CD14-positive monocyte (primary cell): ENCODE results near the gene ZNF528. TPM values are rescaled to one million over a fixed set of nuclear protein-coding genes. Genes with fewer than 3 reads are reported as not detected.

Experiments used
- DNase-seq, 3 donors: peaks; one replicate each; pipeline ENCODE4 v3.0.0-alpha.2; 2011 to 2022
- H2AFZ ChIP-seq: 2 replicates; pipeline ENCODE4 v1.6.0; 2012; ENCODE audit warnings: mild to moderate bottlenecking, low read depth, low read length, inconsistent platforms; ENCODE audit not compliant: insufficient read depth, poor library complexity, severe bottlenecking
- H3K27ac ChIP-seq, 2 donors: 1 replicate in 1 of 2; 2 replicates in 1 of 2; pipeline ENCODE4 v1.5.1; 2012 to 2013; ENCODE audit warnings: low read length in 2 of 2, control low read depth in 1 of 2, inconsistent platforms in 1 of 2, low read depth in 1 of 2, mild to moderate bottlenecking in 1 of 2
- H3K27me3 ChIP-seq, 2 donors: one replicate each; pipeline versions ENCODE4 v1.6.0 to v1.6.1; 2011 to 2013; ENCODE audit warnings: low read length in 2 of 2; ENCODE audit not compliant: control insufficient read depth in 2 of 2, insufficient read depth in 2 of 2
- H3K36me3 ChIP-seq, 2 donors: replicated peaks in 1 of 2; 1 replicate in 1 of 2; 2 replicates in 1 of 2; pipeline versions ENCODE4 v1.5.1 to v1.6.1; 2012 to 2013; ENCODE audit warnings: low read length in 2 of 2, control low read depth in 1 of 2, inconsistent platforms in 1 of 2, mild to moderate bottlenecking in 1 of 2; ENCODE audit not compliant: insufficient read depth in 2 of 2, control insufficient read depth in 1 of 2
- H3K4me1 ChIP-seq, 2 donors: 1 replicate in 1 of 2; 2 replicates in 1 of 2; pipeline versions ENCODE4 v1.5.1 to v1.6.1; 2012 to 2013; ENCODE audit warnings: low read length in 2 of 2, control low read depth in 1 of 2, inconsistent platforms in 1 of 2, mild to moderate bottlenecking in 1 of 2, moderate library complexity in 1 of 2; ENCODE audit not compliant: insufficient read depth in 2 of 2, control insufficient read depth in 1 of 2
- H3K4me2 ChIP-seq: replicated peaks from 2 replicates; pipeline ENCODE3; 2012; ENCODE audit warnings: low read length, moderate library complexity, mild to moderate bottlenecking; ENCODE audit not compliant: poor library complexity, severe bottlenecking; ENCODE audit errors: extremely low read depth
- H3K4me3 ChIP-seq, 3 experiments: fragments of 200-600 bp in 1 of 3; sonication (generic) in 1 of 3; replicated peaks in 1 of 3; 1 replicate in 2 of 3; 2 replicates in 1 of 3; pipeline ENCODE4 v1.5.1; 2011 to 2013; ENCODE audit warnings: low read length in 3 of 3, mild to moderate bottlenecking in 3 of 3, control low read depth in 2 of 3, low read depth in 2 of 3, inconsistent platforms in 1 of 3, moderate library complexity in 1 of 3
- H3K79me2 ChIP-seq: 2 replicates; pipeline ENCODE4 v1.6.0; 2012; ENCODE audit warnings: mild to moderate bottlenecking, control low read depth, inconsistent platforms, low read length, moderate library complexity; ENCODE audit not compliant: insufficient read depth
- H3K9ac ChIP-seq: 2 replicates; pipeline ENCODE4 v1.6.0; 2017; ENCODE audit warnings: low read length, mild to moderate bottlenecking; ENCODE audit not compliant: insufficient read depth, poor library complexity, severe bottlenecking
- H3K9me3 ChIP-seq, 2 donors: replicated peaks in 1 of 2; 1 replicate in 1 of 2; 2 replicates in 1 of 2; pipeline versions ENCODE4 v1.5.1 to v1.6.1; 2012 to 2013; ENCODE audit warnings: low read length in 2 of 2, control low read depth in 1 of 2; ENCODE audit not compliant: control insufficient read depth in 1 of 2, insufficient read depth in 1 of 2
- H4K20me1 ChIP-seq: 2 replicates; pipeline ENCODE4 v1.6.0; 2012; ENCODE audit warnings: mild to moderate bottlenecking, low read length, control low read depth, moderate library complexity; ENCODE audit not compliant: insufficient read depth
- H3K27ac Mint-ChIP-seq, 7 donors: one replicate each; pipeline ENCODE4 v1.8.0; 2020; ENCODE audit warnings: mild to moderate bottlenecking in 7 of 7, mixed read lengths in 7 of 7, moderate library complexity in 6 of 7, inconsistent platforms in 2 of 7
- H3K27me3 Mint-ChIP-seq, 3 donors: one replicate each; pipeline ENCODE4 v1.8.0; 2021 to 2022; ENCODE audit warnings: low read depth in 3 of 3, mild to moderate bottlenecking in 3 of 3, mixed read lengths in 3 of 3, moderate library complexity in 3 of 3, inconsistent platforms in 1 of 3
- H3K36me3 Mint-ChIP-seq, 2 donors: one replicate each; pipeline ENCODE4 v1.8.0; 2020; ENCODE audit warnings: mixed read lengths in 2 of 2, inconsistent platforms in 1 of 2, mild to moderate bottlenecking in 1 of 2
- H3K4me1 Mint-ChIP-seq: one replicate; pipeline ENCODE4 v1.8.0; 2020; ENCODE audit warnings: mild to moderate bottlenecking, mixed read lengths
- H3K4me3 Mint-ChIP-seq, 2 donors: one replicate each; pipeline ENCODE4 v1.8.0; 2020; ENCODE audit warnings: mild to moderate bottlenecking in 2 of 2, mixed read lengths in 2 of 2, moderate library complexity in 1 of 2
- H3K9me3 Mint-ChIP-seq, 7 donors: one replicate each; pipeline ENCODE4 v1.8.0; 2020 to 2022; ENCODE audit warnings: mixed read lengths in 7 of 7, mild to moderate bottlenecking in 6 of 7, moderate library complexity in 6 of 7, inconsistent platforms in 2 of 7
- CTCF ChIP-seq: fragments of 200-600 bp; IDR thresholded peaks from one replicate; pipeline ENCODE4 v1.8.0; 2022; ENCODE audit warnings: antibody characterized with exemption, mild to moderate bottlenecking
- WGBS: methylation state at CpG from one replicate; pipeline ENCODE4 v1.1.5; 2013; ENCODE audit warnings: missing lambda C conversion rate; ENCODE audit not compliant: insufficient coverage; 5-methylcytosine and 5-hydroxymethylcytosine counted together
- intact Hi-C, 2 donors: fragments of 100-400 bp; cut with micrococcal nuclease; formaldehyde crosslinking; loops; one replicate each; pipeline versions ENCODE4 v1.15.0 to v1.15.1; 2023
- polyA plus RNA-seq, 3 donors: library from polyadenylated mRNA; depleted of rRNA in 1 of 3; unstranded in 2 of 3; stranded (reverse) in 1 of 3; fragments of 300-500 nt in 2 of 3; fragments of >200 nt in 1 of 3; fragmentation: Illumina TruSeq in 2 of 3; gene quantifications; 1 replicate in 2 of 3; 2 replicates in 1 of 3; pipeline ENCODE4 v1.2.3, GENCODE V29; 2012 to 2021

Gene ZNF528
- polyA plus RNA-seq, 3 donors, result 0.67 to 4.8 (median 0.86) TPM

- no peak overlapping the region for H2AFZ ChIP-seq
- no peak for DNase-seq
- no peaks in the 10 kb centered on the region for H4K20me1 ChIP-seq
- H3K4me1 ChIP-seq, result no peaks in the 10 kb centered on the region
- no peaks in the 10 kb centered on the region for H3K27me3 ChIP-seq
- TF ChIP-seq CTCF, result no peak
- no peaks in the 10 kb centered on the region for H3K79me2 ChIP-seq
- Mint-ChIP-seq H3K9me3 (peaks cover 25 to 92% (median 75%) of the 10 kb centered on the region in 7 donors), H3K4me3 (no peak overlapping the region), H3K4me1 (no peaks in the 10 kb centered on the region), H3K27me3 (no peaks in the 10 kb centered on the region), H3K36me3 (no peaks in the 10 kb centered on the region), H3K27ac (no peak overlapping the region)
- no peak overlapping the region for H3K4me2 ChIP-seq
- peaks cover 60 to 93% of the 10 kb centered on the region in 2 donors for H3K9me3 ChIP-seq
- 67% methylated on average over 1 of the region's 3 CpGs for WGBS
- H3K9ac ChIP-seq, result no peak overlapping the region
- no peaks in the 10 kb centered on the region for H3K36me3 ChIP-seq
- no peak overlapping the region for H3K4me3 ChIP-seq
- H3K27ac ChIP-seq, result no peak overlapping the region
- intact Hi-C loops, result no loop called here
Measured at GRCh38 chr19:52442179-52442578, 44.5 kb downstream of the ZNF528 start.

GRCh38 chr19:52444506-52444905, 46.9 kb downstream of the ZNF528 start:
- no peak overlapping the region for H3K4me3 Mint-ChIP-seq
- no peak for DNase-seq
- Histone ChIP-seq H3K9ac (no peak overlapping the region), H3K79me2 (no peaks in the 10 kb centered on the region), H3K4me3 (no peak overlapping the region), H3K27ac (no peak overlapping the region), H3K27me3 (no peaks in the 10 kb centered on the region), H4K20me1 (no peaks in the 10 kb centered on the region), H3K4me2 (no peak overlapping the region), H3K9me3 (peaks cover 57 to 90% of the 10 kb centered on the region in 2 donors), H2AFZ (no peak overlapping the region), H3K36me3 (no peaks in the 10 kb centered on the region), H3K4me1 (no peaks in the 10 kb centered on the region)
- no peak overlapping the region for H3K27ac Mint-ChIP-seq
- no peaks in the 10 kb centered on the region for H3K36me3 Mint-ChIP-seq
- no peaks in the 10 kb centered on the region for H3K4me1 Mint-ChIP-seq
- no peaks in the 10 kb centered on the region for H3K27me3 Mint-ChIP-seq
- 0% methylated on average over 1 of the region's 2 CpGs for WGBS
- no peak for TF ChIP-seq CTCF
- H3K9me3 Mint-ChIP-seq, result peaks cover 25 to 94% (median 76%) of the 10 kb centered on the region in 7 donors
- intact Hi-C loops, result no loop called here
